ENCODE measurements around the gene NFE2.
A peak's percentile ranks its signal among the peaks of the same experiment; 100 is the strongest.

The NFE2 gene

GRCh38 chr12:54258201-54258681 lies 42.6 kb downstream of the NFE2 start:
- peak overlapping the region; percentile 92 for H3K18ac ChIP-seq (ENCODE audit: low read length)
- no peak overlapping the region for H3K4me3 ChIP-seq (ENCODE audit: low read length)
- peak overlapping the region; percentile 75 for H3K4ac ChIP-seq (ENCODE audit: low read depth, low read length)
- peak overlapping the region; percentile 62 for H2BK120ac ChIP-seq (ENCODE audit: low read depth, low read length)
- H3K79me2 ChIP-seq (ENCODE audit: control insufficient read depth, insufficient read depth, low read length), result peaks cover 30% of the 10 kb centered on the region
- peaks cover 4% of the 10 kb centered on the region for H3K36me3 ChIP-seq (ENCODE audit: control insufficient read depth, insufficient read depth, low read length)
- no peak overlapping the region for H4K8ac ChIP-seq (ENCODE audit: low read depth, low read length)
- no peaks in the 10 kb centered on the region for H3K27me3 ChIP-seq (ENCODE audit: insufficient read depth, low read length, poor library complexity)
- H3K56ac ChIP-seq (ENCODE audit: low read length), result peak overlapping the region; percentile 88
- peak; percentile 77 for DNase-seq
- peaks cover 21% of the 10 kb centered on the region for H3K4me1 ChIP-seq (ENCODE audit: control insufficient read depth, low read depth, low read length)
- H2AK5ac ChIP-seq (ENCODE audit: low read length), result peak overlapping the region; percentile 95
- H2BK15ac ChIP-seq (replicated peaks; ENCODE audit: low read depth), result peak overlapping the region; percentile 99
- no peak overlapping the region for H4K5ac ChIP-seq (ENCODE audit: low read length)
- peak overlapping the region; percentile 58 for H3K9ac ChIP-seq (ENCODE audit: low read length)
- H3K27ac ChIP-seq (ENCODE audit: low read depth, low read length), result peak overlapping the region; percentile 97
- no peak overlapping the region for H3K4me2 ChIP-seq (ENCODE audit: low read length)
- H2BK5ac ChIP-seq (ENCODE audit: low read length), result peak overlapping the region; percentile 90
- H3K23ac ChIP-seq (ENCODE audit: low read length), result no peak overlapping the region
- peaks cover 12% of the 10 kb centered on the region for H3K79me1 ChIP-seq (ENCODE audit: low read length)

- Histone ChIP-seq H3K4me1 (ENCODE audit: control insufficient read depth, low read depth, low read length) (peaks cover 18% of the 10 kb centered on the region), H3K4ac (ENCODE audit: low read depth, low read length) (no peak overlapping the region), H2BK120ac (ENCODE audit: low read depth, low read length) (peak overlapping the region; percentile 10), H2BK15ac (replicated peaks; ENCODE audit: low read depth) (no peak overlapping the region), H3K4me3 (ENCODE audit: low read length) (no peak overlapping the region), H3K27me3 (ENCODE audit: insufficient read depth, low read length, poor library complexity) (no peaks in the 10 kb centered on the region), H4K5ac (ENCODE audit: low read length) (no peak overlapping the region), H3K9ac (ENCODE audit: low read length) (peak overlapping the region; percentile 54), H3K79me1 (ENCODE audit: low read length) (peaks cover 12% of the 10 kb centered on the region), H3K79me2 (ENCODE audit: control insufficient read depth, insufficient read depth, low read length) (peaks cover 25% of the 10 kb centered on the region), H2AK5ac (ENCODE audit: low read length) (peak overlapping the region; percentile 89), H3K4me2 (ENCODE audit: low read length) (peak overlapping the region; percentile 7), H3K18ac (ENCODE audit: low read length) (peak overlapping the region; percentile 71), H2BK5ac (ENCODE audit: low read length) (peak overlapping the region; percentile 49), H3K36me3 (ENCODE audit: control insufficient read depth, insufficient read depth, low read length) (peaks cover 4% of the 10 kb centered on the region), H3K56ac (ENCODE audit: low read length) (peak overlapping the region; percentile 69), H4K8ac (ENCODE audit: low read depth, low read length) (no peak overlapping the region), H3K23ac (ENCODE audit: low read length) (no peak overlapping the region), H3K27ac (ENCODE audit: low read depth, low read length) (peak overlapping the region; percentile 97)
- no CpG with 5 or more reads among the region's 8 CpGs for WGBS (ENCODE audit: extremely low coverage, insufficient coverage, low lambda C conversion rate)
- peak; percentile 47 for DNase-seq
These were observed 43.5 kb downstream of the NFE2 start for GRCh38 chr12:54257332-54257731.

- Histone ChIP-seq H3K27ac (ENCODE audit: low read depth, low read length) (no peak overlapping the region), H3K4me2 (ENCODE audit: low read length) (no peak overlapping the region), H4K5ac (ENCODE audit: low read length) (no peak overlapping the region), H3K79me1 (ENCODE audit: low read length) (peaks cover 17% of the 10 kb centered on the region), H2BK120ac (ENCODE audit: low read depth, low read length) (no peak overlapping the region), H3K79me2 (ENCODE audit: control insufficient read depth, insufficient read depth, low read length) (peaks cover 21% of the 10 kb centered on the region), H3K4ac (ENCODE audit: low read depth, low read length) (no peak overlapping the region), H3K18ac (ENCODE audit: low read length) (no peak overlapping the region), H2BK15ac (replicated peaks; ENCODE audit: low read depth) (no peak overlapping the region), H3K23ac (ENCODE audit: low read length) (no peak overlapping the region), H2AK5ac (ENCODE audit: low read length) (no peak overlapping the region), H2BK5ac (ENCODE audit: low read length) (no peak overlapping the region), H3K4me1 (ENCODE audit: control insufficient read depth, low read depth, low read length) (peaks cover 10% of the 10 kb centered on the region), H3K9ac (ENCODE audit: low read length) (no peak overlapping the region), H3K4me3 (ENCODE audit: low read length) (no peak overlapping the region), H3K27me3 (ENCODE audit: insufficient read depth, low read length, poor library complexity) (no peaks in the 10 kb centered on the region), H3K56ac (ENCODE audit: low read length) (no peak overlapping the region), H4K8ac (ENCODE audit: low read depth, low read length) (no peak overlapping the region), H3K36me3 (ENCODE audit: control insufficient read depth, insufficient read depth, low read length) (peaks cover 10% of the 10 kb centered on the region)
- DNase-seq, result no peak
- no CpG with 5 or more reads among the region's 4 CpGs for WGBS (ENCODE audit: extremely low coverage, insufficient coverage, low lambda C conversion rate)
These were observed 47.6 kb downstream of the NFE2 start for GRCh38 chr12:54253240-54253639.

GRCh38 chr12:54251667-54252284 lies 49.0 kb downstream of the NFE2 start:
- no CpG with 5 or more reads among the region's 1 CpG for WGBS (ENCODE audit: extremely low coverage, insufficient coverage, low lambda C conversion rate)

GRCh38 chr12:54249489-54249888 lies 51.3 kb downstream of the NFE2 start:
- Histone ChIP-seq H2BK5ac (ENCODE audit: low read length) (no peak overlapping the region), H4K8ac (ENCODE audit: low read depth, low read length) (no peak overlapping the region), H3K4ac (ENCODE audit: low read depth, low read length) (no peak overlapping the region), H3K4me3 (ENCODE audit: low read length) (no peak overlapping the region), H3K27me3 (ENCODE audit: insufficient read depth, low read length, poor library complexity) (no peaks in the 10 kb centered on the region), H3K4me1 (ENCODE audit: control insufficient read depth, low read depth, low read length) (no peaks in the 10 kb centered on the region), H3K18ac (ENCODE audit: low read length) (no peak overlapping the region), H3K56ac (ENCODE audit: low read length) (no peak overlapping the region), H4K5ac (ENCODE audit: low read length) (no peak overlapping the region), H3K79me1 (ENCODE audit: low read length) (peaks cover 4% of the 10 kb centered on the region), H3K27ac (ENCODE audit: low read depth, low read length) (no peak overlapping the region), H3K79me2 (ENCODE audit: control insufficient read depth, insufficient read depth, low read length) (no peaks in the 10 kb centered on the region), H2AK5ac (ENCODE audit: low read length) (no peak overlapping the region), H3K23ac (ENCODE audit: low read length) (no peak overlapping the region), H3K36me3 (ENCODE audit: control insufficient read depth, insufficient read depth, low read length) (peaks cover 6% of the 10 kb centered on the region), H2BK15ac (replicated peaks; ENCODE audit: low read depth) (no peak overlapping the region), H2BK120ac (ENCODE audit: low read depth, low read length) (no peak overlapping the region), H3K9ac (ENCODE audit: low read length) (no peak overlapping the region), H3K4me2 (ENCODE audit: low read length) (no peak overlapping the region)
- DNase-seq, result no peak
- no CpG with 5 or more reads among the region's 5 CpGs for WGBS (ENCODE audit: extremely low coverage, insufficient coverage, low lambda C conversion rate)

More at GRCh38 chr12:54251667-54252284, 49.0 kb downstream of the NFE2 start:
- no peaks in the 10 kb centered on the region for H3K4me1 ChIP-seq (ENCODE audit: control insufficient read depth, low read depth, low read length)
- no peak overlapping the region for H3K18ac ChIP-seq (ENCODE audit: low read length)
- H2AK5ac ChIP-seq (ENCODE audit: low read length), result no peak overlapping the region
- peaks cover 10% of the 10 kb centered on the region for H3K79me2 ChIP-seq (ENCODE audit: control insufficient read depth, insufficient read depth, low read length)
- no peak overlapping the region for H2BK120ac ChIP-seq (ENCODE audit: low read depth, low read length)
- H4K8ac ChIP-seq (ENCODE audit: low read depth, low read length), result no peak overlapping the region
- H4K5ac ChIP-seq (ENCODE audit: low read length), result no peak overlapping the region
- no peak overlapping the region for H3K23ac ChIP-seq (ENCODE audit: low read length)
- peak; percentile 63 for DNase-seq
- H2BK15ac ChIP-seq (replicated peaks; ENCODE audit: low read depth), result no peak overlapping the region
- no peak overlapping the region for H3K4me2 ChIP-seq (ENCODE audit: low read length)
- no peak overlapping the region for H3K27ac ChIP-seq (ENCODE audit: low read depth, low read length)
- H2BK5ac ChIP-seq (ENCODE audit: low read length), result no peak overlapping the region
- H3K4me3 ChIP-seq (ENCODE audit: low read length), result no peak overlapping the region
- H3K79me1 ChIP-seq (ENCODE audit: low read length), result peaks cover 15% of the 10 kb centered on the region
- no peak overlapping the region for H3K9ac ChIP-seq (ENCODE audit: low read length)
- no peak overlapping the region for H3K56ac ChIP-seq (ENCODE audit: low read length)
- no peaks in the 10 kb centered on the region for H3K27me3 ChIP-seq (ENCODE audit: insufficient read depth, low read length, poor library complexity)
- H3K4ac ChIP-seq (ENCODE audit: low read depth, low read length), result no peak overlapping the region
- H3K36me3 ChIP-seq (ENCODE audit: control insufficient read depth, insufficient read depth, low read length), result peaks cover 8% of the 10 kb centered on the region

Measured in mesendoderm (in vitro differentiated cells).